IMR-90 (cell line): Measurements from ENCODE around the gene MAPK9. TPM values are rescaled to one million over a fixed set of nuclear protein-coding genes. Genes with fewer than 3 reads are reported as not detected.

ENCODE experiments used
- ATAC-seq: fragments of 200-7000 bp; cut with Tn5 transposase; 2 replicates; pipeline ENCODE4 v1.9.1; 2020; ENCODE audit warnings: low read depth, mild to moderate bottlenecking, moderate library complexity
- BruUV-seq: library from RNA; stranded (reverse); fragments of 400-500 nt; replicated peaks from 2 replicates; lab custom pipeline; 2021; lab: Mats Ljungman, UMichigan
- CTCF ChIA-PET: fragments of 300-600 bp; formaldehyde crosslinking; extraction: SDS; loops from one replicate; lab custom pipeline; 2021; ENCODE audit warnings: antibody characterized with exemption; lab: Yijun Ruan, JAX
- POLR2A ChIA-PET: fragments of 300-600 bp; sonication (Branson Sonifier 250); formaldehyde crosslinking; loops from one replicate; lab custom pipeline; 2022; ENCODE audit warnings: antibody characterized with exemption; ENCODE audit not compliant: unreplicated experiment; lab: Charles Lee
- DNase-seq: peaks from one replicate; pipeline ENCODE4 v3.0.0; 2013
- H2AFZ ChIP-seq: replicated peaks from 2 replicates; pipeline ENCODE3; 2013; ENCODE audit warnings: low read length, mild to moderate bottlenecking; ENCODE audit not compliant: poor library complexity
- H2AK5ac ChIP-seq: 2 replicates; pipeline ENCODE4 v1.6.1; 2013; ENCODE audit warnings: low read depth, low read length, inconsistent platforms
- H2AK9ac ChIP-seq: replicated peaks from 2 replicates; pipeline ENCODE3; 2013; ENCODE audit warnings: mild to moderate bottlenecking, low read depth, low read length, moderate library complexity; ENCODE audit not compliant: poor library complexity
- H2BK120ac ChIP-seq: 2 replicates; pipeline ENCODE4 v1.6.1; 2013; ENCODE audit warnings: low read depth, low read length, inconsistent platforms
- H2BK15ac ChIP-seq: 3 replicates; pipeline ENCODE4 v1.6.1; 2013; ENCODE audit warnings: low read depth, low read length, inconsistent platforms
- H2BK20ac ChIP-seq: 2 replicates; pipeline ENCODE4 v1.6.1; 2013; ENCODE audit warnings: low read depth, mild to moderate bottlenecking, inconsistent platforms, low read length, moderate library complexity
- H2BK5ac ChIP-seq: 2 replicates; pipeline ENCODE4 v1.6.1; 2013; ENCODE audit warnings: mild to moderate bottlenecking, low read depth, low read length, inconsistent platforms; ENCODE audit not compliant: poor library complexity, severe bottlenecking
- H3K14ac ChIP-seq: replicated peaks from 2 replicates; pipeline ENCODE4 v1.6.1; 2013; ENCODE audit warnings: low read depth, low read length, inconsistent platforms
- H3K18ac ChIP-seq: 2 replicates; pipeline ENCODE4 v1.6.1; 2013; ENCODE audit warnings: low read depth, low read length, control low read depth
- H3K23ac ChIP-seq: 2 replicates; pipeline ENCODE4 v1.6.1; 2013; ENCODE audit warnings: low read depth, low read length, inconsistent platforms
- H3K27ac ChIP-seq: 2 replicates; pipeline ENCODE4 v1.5.1; 2013; ENCODE audit warnings: mild to moderate bottlenecking, control low read depth, low read length; ENCODE audit not compliant: insufficient read depth
- H3K27me3 ChIP-seq: 2 replicates; pipeline ENCODE4 v1.6.1; 2013; ENCODE audit warnings: low read length; ENCODE audit not compliant: control insufficient read depth, insufficient read depth
- H3K36me3 ChIP-seq: 2 replicates; pipeline ENCODE4 v1.6.1; 2013; ENCODE audit warnings: low read length, mixed read lengths; ENCODE audit not compliant: control insufficient read depth, insufficient read depth
- H3K4ac ChIP-seq: 2 replicates; pipeline ENCODE4 v1.6.1; 2013; ENCODE audit warnings: low read depth, low read length, inconsistent platforms
- H3K4me1 ChIP-seq: 2 replicates; pipeline ENCODE4 v1.6.1; 2013; ENCODE audit warnings: low read length, mixed read lengths; ENCODE audit not compliant: control insufficient read depth, insufficient read depth
- H3K4me2 ChIP-seq: 2 replicates; pipeline ENCODE4 v1.6.1; 2013; ENCODE audit warnings: low read depth, mild to moderate bottlenecking, control low read depth, low read length, moderate library complexity
- H3K4me3 ChIP-seq: 2 replicates; pipeline ENCODE4 v1.5.1; 2013; ENCODE audit warnings: low read depth, mild to moderate bottlenecking, control low read depth, low read length, moderate library complexity; ENCODE audit not compliant: insufficient read depth
- H3K56ac ChIP-seq: 2 replicates; pipeline ENCODE4 v1.6.1; 2013; ENCODE audit warnings: low read length, inconsistent platforms; ENCODE audit not compliant: insufficient read depth; ENCODE audit errors: extremely low read depth
- H3K79me1 ChIP-seq, 2 experiments: 2 replicates each; pipeline ENCODE4 v1.6.1; 2013; ENCODE audit warnings: low read length in 2 of 2, inconsistent platforms in 1 of 2, low read depth in 1 of 2
- H3K9ac ChIP-seq: 2 replicates; pipeline ENCODE4 v1.6.1; 2013; ENCODE audit warnings: low read depth, low read length, control low read depth
- H3K9me1 ChIP-seq: 2 replicates; pipeline ENCODE4 v1.6.1; 2013; ENCODE audit warnings: low read length, inconsistent platforms; ENCODE audit not compliant: insufficient read depth
- H3K9me3 ChIP-seq: 2 replicates; pipeline ENCODE4 v1.6.1; 2013; ENCODE audit warnings: low read length; ENCODE audit not compliant: control insufficient read depth, insufficient read depth
- H4K20me1 ChIP-seq: 2 replicates; pipeline ENCODE4 v1.6.1; 2013; ENCODE audit warnings: low read length, inconsistent platforms; ENCODE audit not compliant: insufficient read depth
- H4K5ac ChIP-seq: 2 replicates; pipeline ENCODE4 v1.6.1; 2013; ENCODE audit warnings: mild to moderate bottlenecking, low read depth, low read length, control low read depth
- H4K8ac ChIP-seq, 2 experiments: 2 replicates each; pipeline ENCODE4 v1.6.1; 2013; ENCODE audit warnings: low read depth in 2 of 2, low read length in 2 of 2, control low read depth in 1 of 2, inconsistent platforms in 1 of 2
- H4K91ac ChIP-seq: 2 replicates; pipeline ENCODE4 v1.6.1; 2013; ENCODE audit warnings: low read depth, low read length, inconsistent platforms; ENCODE audit not compliant: insufficient read depth
- BHLHE40 ChIP-seq: fragments of 150-350 bp; IDR thresholded peaks from 2 replicates; pipeline ENCODE4 v1.6.1; 2016; ENCODE audit warnings: mild to moderate bottlenecking, low read depth, low read length
- CEBPB ChIP-seq: IDR thresholded peaks from 2 replicates; pipeline ENCODE4 v1.6.1; 2012; ENCODE audit warnings: low read depth, low read length, improper control_type of control experiment
- CHD1 ChIP-seq: IDR thresholded peaks from 2 replicates; pipeline ENCODE4 v1.6.1; 2012; ENCODE audit warnings: low read depth, low read length, improper control_type of control experiment
- ELK1 ChIP-seq: fragments of 150-350 bp; IDR thresholded peaks from 2 replicates; pipeline ENCODE4 v1.6.1; 2016; ENCODE audit warnings: low read depth, mild to moderate bottlenecking, low read length, moderate library complexity, borderline replicate concordance
- MAFK ChIP-seq: IDR thresholded peaks from 2 replicates; pipeline ENCODE4 v1.6.1; 2012; ENCODE audit warnings: low read depth, low read length, improper control_type of control experiment
- MAZ ChIP-seq: IDR thresholded peaks from 2 replicates; pipeline ENCODE4 v1.6.1; 2012; ENCODE audit warnings: low read depth, mild to moderate bottlenecking, low read length, improper control_type of control experiment, moderate library complexity, borderline replicate concordance
- MXI1 ChIP-seq: IDR thresholded peaks from 2 replicates; pipeline ENCODE4 v1.6.1; 2012; ENCODE audit warnings: low read depth, mild to moderate bottlenecking, low read length, moderate library complexity, borderline replicate concordance
- NFE2L2 ChIP-seq: fragments of 150-350 bp; IDR thresholded peaks from 2 replicates; pipeline ENCODE4 v1.6.1; 2016; ENCODE audit warnings: low read depth, mild to moderate bottlenecking, low read length
- POLR2A ChIP-seq: IDR thresholded peaks from 2 replicates; pipeline ENCODE4 v1.6.1; 2012; ENCODE audit warnings: mild to moderate bottlenecking, low read depth, low read length
- RAD21 ChIP-seq: IDR thresholded peaks from 2 replicates; pipeline ENCODE4 v1.6.1; 2012; ENCODE audit warnings: low read length, improper control_type of control experiment
- RCOR1 ChIP-seq: IDR thresholded peaks from 2 replicates; pipeline ENCODE4 v1.6.1; 2012; ENCODE audit warnings: mild to moderate bottlenecking, low read length, improper control_type of control experiment; ENCODE audit not compliant: insufficient replicate concordance
- RFX5 ChIP-seq: IDR thresholded peaks from 2 replicates; pipeline ENCODE4 v1.8.0; 2012; ENCODE audit warnings: low read depth, mild to moderate bottlenecking, low read length, moderate library complexity
- SMC3 ChIP-seq: fragments of 150-350 bp; IDR thresholded peaks from 2 replicates; pipeline ENCODE4 v1.6.1; 2016; ENCODE audit warnings: low read depth, mild to moderate bottlenecking, antibody characterized with exemption, low read length, moderate library complexity
- USF2 ChIP-seq: fragments of 150-350 bp; IDR thresholded peaks from 2 replicates; pipeline ENCODE4 v1.6.1; 2017; ENCODE audit warnings: mild to moderate bottlenecking, antibody characterized with exemption, low read length, low read depth
- WGBS, 2 experiments: methylation state at CpG; one replicate each; pipeline versions ENCODE4 v1.1.5 to v1.1.7; 2013; ENCODE audit warnings: missing lambda C conversion rate in 2 of 2; ENCODE audit not compliant: insufficient read length in 1 of 2; ENCODE audit errors: extremely low coverage in 2 of 2; 5-methylcytosine and 5-hydroxymethylcytosine counted together
- dilution Hi-C: fragments of 300-500 bp; cut with HindIII; formaldehyde crosslinking; loops from one replicate; pipeline ENCODE4 v1.14.3; 2018; ENCODE audit warnings: low sequenced_read_pairs; ENCODE audit not compliant: unreplicated experiment
- in situ Hi-C: fragments of 300-500 bp; cut with MboI; formaldehyde crosslinking; loops from 3 replicates; pipeline ENCODE4 v1.14.3; 2019; ENCODE audit warnings: low sequenced_read_pairs, inconsistent platforms, mixed read lengths
- intact Hi-C: fragments of 100-400 bp; cut with micrococcal nuclease; formaldehyde crosslinking; loops from 2 replicates; pipeline ENCODE4 v1.10.0; 2022
- polyA plus RNA-seq, 3 experiments: library from polyadenylated mRNA; depleted of rRNA; stranded (reverse); fragments of >200 nt; gene quantifications; 2 replicates each; pipeline ENCODE4 v1.2.3, GENCODE V29; 2012; ENCODE audit warnings: low replicate concordance in 1 of 3
- total RNA-seq: library from RNA; depleted of rRNA; stranded (reverse); fragments of >200 nt; gene quantifications from 2 replicates; pipeline ENCODE4 v1.2.3, GENCODE V29; 2012
- TF ChIP-seq, protein P1 (sequence below): conservative IDR thresholded peaks from 2 replicates; pipeline ENCODE4 v1.5.1; 2012; ENCODE audit warnings: mild to moderate bottlenecking, low read depth, low read length, improper control_type of control experiment

MAPK9 gene
- total and polyA plus RNA-seq, 2 of the 4 experiments (the other 2 are of a cell fraction) = 22.9 to 23.3 TPM

DNA sequence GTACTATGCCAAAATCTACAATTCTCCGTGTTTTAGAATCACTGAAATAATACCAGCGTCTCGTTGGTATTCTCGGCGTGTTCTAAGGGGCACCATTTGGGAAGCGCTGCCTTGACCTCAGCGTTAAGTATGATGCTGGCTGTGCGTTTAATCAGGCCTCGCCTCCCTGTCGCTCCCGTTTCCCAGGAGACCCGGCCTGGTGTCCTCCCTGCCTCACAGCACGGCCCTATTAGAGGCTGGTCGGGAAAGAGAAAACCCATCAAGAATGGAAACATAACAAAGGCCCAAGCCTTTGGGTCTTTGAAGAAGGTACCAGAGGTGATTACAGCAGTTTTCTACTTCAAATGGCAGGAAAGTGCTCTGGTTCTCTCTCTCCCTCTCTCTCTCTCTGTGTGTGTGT lies 31.3 kb upstream of the MAPK9 start:
- Histone ChIP-seq H3K27me3 (no peaks in the 10 kb centered on the region), H3K4me1 (peaks cover 5% of the 10 kb centered on the region; the same call in 1 of the 2 replicates), H2AK9ac (no peak overlapping the region), H2BK120ac (no peak overlapping the region), H3K79me1 (no peaks in the 10 kb centered on the region), H3K23ac (no peak overlapping the region), H3K36me3 (peaks cover 3% of the 10 kb centered on the region), H2BK5ac (no peak overlapping the region), H3K4me3 (no peak overlapping the region), H3K9ac (no peak overlapping the region), H3K4ac (no peak overlapping the region), H3K4me2 (no peak overlapping the region), H4K20me1 (peaks cover 3% of the 10 kb centered on the region), H4K5ac (no peak overlapping the region), H2BK20ac (no peak overlapping the region), H3K27ac (no peak overlapping the region), H3K56ac (no peak overlapping the region), H3K14ac (no peak overlapping the region), H3K9me1 (peaks cover 7% of the 10 kb centered on the region; the same call in 1 of the 2 replicates), H3K18ac (no peak overlapping the region), H2BK15ac (no peak overlapping the region), H2AK5ac (no peak overlapping the region), H4K8ac (no peak overlapping the region), H4K91ac (no peak overlapping the region), H3K9me3 (no peaks in the 10 kb centered on the region), H2AFZ (no peak overlapping the region)
- ChIA-PET POLR2A (no interaction called here), CTCF (interaction anchor here (1.9 kb wide), 1 partner anchor 30 kb away, joined by 6 read pairs; no protein-coding TSS in a partner anchor)
- no TSS peak for BruUV-seq
- in situ Hi-C loops (no loop called here), intact Hi-C loops (no loop called here), dilution Hi-C loops (no loop called here)
- WGBS, 2 experiments = 100% methylated on average over 8 of the region's 14 CpGs; no CpG with 5 or more reads in 1 of the 2 experiments
- no peak for DNase-seq
- TF ChIP-seq RCOR1 (no peak), BHLHE40 (no peak), NFE2L2 (no peak), MAZ (no peak), USF2 (no peak), MXI1 (no peak), POLR2A (no peak), CHD1 (no peak), ELK1 (no peak), RFX5 (no peak), CEBPB (no peak), MAFK (no peak), RAD21 (no peak), SMC3 (no peak)
- TF ChIP-seq, protein P1, sequence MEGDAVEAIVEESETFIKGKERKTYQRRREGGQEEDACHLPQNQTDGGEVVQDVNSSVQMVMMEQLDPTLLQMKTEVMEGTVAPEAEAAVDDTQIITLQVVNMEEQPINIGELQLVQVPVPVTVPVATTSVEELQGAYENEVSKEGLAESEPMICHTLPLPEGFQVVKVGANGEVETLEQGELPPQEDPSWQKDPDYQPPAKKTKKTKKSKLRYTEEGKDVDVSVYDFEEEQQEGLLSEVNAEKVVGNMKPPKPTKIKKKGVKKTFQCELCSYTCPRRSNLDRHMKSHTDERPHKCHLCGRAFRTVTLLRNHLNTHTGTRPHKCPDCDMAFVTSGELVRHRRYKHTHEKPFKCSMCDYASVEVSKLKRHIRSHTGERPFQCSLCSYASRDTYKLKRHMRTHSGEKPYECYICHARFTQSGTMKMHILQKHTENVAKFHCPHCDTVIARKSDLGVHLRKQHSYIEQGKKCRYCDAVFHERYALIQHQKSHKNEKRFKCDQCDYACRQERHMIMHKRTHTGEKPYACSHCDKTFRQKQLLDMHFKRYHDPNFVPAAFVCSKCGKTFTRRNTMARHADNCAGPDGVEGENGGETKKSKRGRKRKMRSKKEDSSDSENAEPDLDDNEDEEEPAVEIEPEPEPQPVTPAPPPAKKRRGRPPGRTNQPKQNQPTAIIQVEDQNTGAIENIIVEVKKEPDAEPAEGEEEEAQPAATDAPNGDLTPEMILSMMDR = no peak
- no peak for ATAC-seq
